GM18868 (cell line): Measurements from ENCODE around the gene CUTA.

Experiments
- ATAC-seq: cut with Tn5 transposase; IDR thresholded peaks from one replicate; pipeline ENCODE4 v1.9.1; 2021; ENCODE audit warnings: mild to moderate bottlenecking, moderate library complexity; ENCODE audit not compliant: unreplicated experiment

The CUTA gene

GRCh38 chr6:33439956-33440648 lies 22.2 kb upstream of the CUTA start:
- ATAC-seq, result no peak

- ATAC-seq, result no peak
Measured at GRCh38 chr6:33438978-33439594, 21.2 kb upstream of the CUTA start.

GRCh38 chr6:33437666-33438065 lies 19.8 kb upstream of the CUTA start:
- ATAC-seq, result no peak

- no peak for ATAC-seq
Measured at GRCh38 chr6:33434961-33435360, 17.1 kb upstream of the CUTA start.

GRCh38 chr6:33433544-33434191 lies 15.8 kb upstream of the CUTA start:
- no peak for ATAC-seq

- ATAC-seq, result no peak
Measured at GRCh38 chr6:33433001-33433543, 15.2 kb upstream of the CUTA start.

- ATAC-seq, result no peak
Measured at GRCh38 chr6:33432546-33432945, 14.6 kb upstream of the CUTA start.

- no peak for ATAC-seq
Measured at GRCh38 chr6:33431880-33432541, 14.1 kb upstream of the CUTA start.

GRCh38 chr6:33430991-33431879 lies 13.3 kb upstream of the CUTA start:
- ATAC-seq, result peak; percentile 57

- no peak for ATAC-seq
Measured at GRCh38 chr6:33430334-33430733, 12.4 kb upstream of the CUTA start.

GRCh38 chr6:33429750-33430052 lies 11.8 kb upstream of the CUTA start:
- no peak for ATAC-seq

GRCh38 chr6:33428966-33429749 lies 11.3 kb upstream of the CUTA start:
- no peak for ATAC-seq

GRCh38 chr6:33428224-33428965 lies 10.5 kb upstream of the CUTA start:
- ATAC-seq, result no peak

GRCh38 chr6:33427585-33428223 lies 9.8 kb upstream of the CUTA start:
- no peak for ATAC-seq

GRCh38 chr6:33426590-33427511 lies 8.9 kb upstream of the CUTA start:
- no peak for ATAC-seq

- ATAC-seq, result peak; percentile 46
Measured at GRCh38 chr6:33425668-33426577, 8.0 kb upstream of the CUTA start.
